PC-9 (cell line): ENCODE measurements around the gene ITM2C.

Experiments
- EZH2 ChIP-seq: fragments of 200-600 bp; sonication (generic); IDR thresholded peaks from 2 replicates; pipeline ENCODE4 v1.8.0; 2017; ENCODE audit warnings: antibody characterized with exemption, low read depth
- TF ChIP-seq, protein P1 (sequence below): fragments of 200-600 bp; sonication (generic); conservative IDR thresholded peaks from 2 replicates; pipeline ENCODE4 v1.6.1; 2017; ENCODE audit warnings: mixed run types, antibody characterized with exemption, mild to moderate bottlenecking, moderate library complexity

DNA sequence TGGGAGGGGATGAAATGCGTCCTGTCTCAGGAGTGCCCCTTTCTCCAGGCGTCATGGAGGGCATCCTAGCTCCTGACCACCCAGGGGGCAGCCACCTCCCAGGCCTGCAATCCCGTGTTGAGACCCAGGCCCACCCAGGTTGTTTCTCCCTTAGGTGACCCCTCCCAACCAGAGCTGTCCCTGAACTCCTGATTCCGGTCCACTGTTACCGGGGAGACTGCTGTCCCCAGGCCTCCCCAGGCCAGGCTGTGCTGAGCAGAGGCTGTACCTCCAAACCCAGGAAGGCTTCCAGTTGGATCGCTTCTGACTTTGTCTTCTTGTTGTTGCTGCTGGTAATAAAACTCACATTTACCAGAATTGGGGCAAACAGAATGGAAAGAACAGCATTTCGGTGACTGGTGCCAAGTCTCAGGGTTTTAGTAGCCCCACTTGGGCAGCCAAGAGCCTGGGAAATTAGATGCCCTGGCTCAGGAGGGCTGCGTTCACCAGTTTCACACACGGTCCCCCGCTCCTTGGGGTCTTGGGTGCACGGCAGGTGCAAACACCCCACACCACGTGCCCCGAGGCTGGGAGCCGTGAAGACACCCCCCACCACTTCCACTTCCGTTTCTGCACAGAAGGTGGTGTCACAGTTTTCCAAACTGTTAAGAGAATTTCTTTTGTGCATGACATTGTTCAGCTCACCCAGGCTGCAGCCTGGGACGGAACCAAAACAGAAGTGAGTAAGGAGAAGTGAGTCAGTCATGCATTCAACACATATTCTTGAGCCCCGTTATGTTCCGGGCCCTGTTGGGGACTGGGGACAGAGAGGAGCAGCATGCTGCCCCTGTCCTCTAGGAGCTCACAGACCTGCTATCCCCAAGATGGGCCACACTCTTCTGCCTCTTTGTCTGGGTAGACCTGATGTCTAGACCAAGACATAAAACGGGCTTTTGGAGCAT lies 29.4 kb downstream of the ITM2C start:
- TF ChIP-seq, protein P1, sequence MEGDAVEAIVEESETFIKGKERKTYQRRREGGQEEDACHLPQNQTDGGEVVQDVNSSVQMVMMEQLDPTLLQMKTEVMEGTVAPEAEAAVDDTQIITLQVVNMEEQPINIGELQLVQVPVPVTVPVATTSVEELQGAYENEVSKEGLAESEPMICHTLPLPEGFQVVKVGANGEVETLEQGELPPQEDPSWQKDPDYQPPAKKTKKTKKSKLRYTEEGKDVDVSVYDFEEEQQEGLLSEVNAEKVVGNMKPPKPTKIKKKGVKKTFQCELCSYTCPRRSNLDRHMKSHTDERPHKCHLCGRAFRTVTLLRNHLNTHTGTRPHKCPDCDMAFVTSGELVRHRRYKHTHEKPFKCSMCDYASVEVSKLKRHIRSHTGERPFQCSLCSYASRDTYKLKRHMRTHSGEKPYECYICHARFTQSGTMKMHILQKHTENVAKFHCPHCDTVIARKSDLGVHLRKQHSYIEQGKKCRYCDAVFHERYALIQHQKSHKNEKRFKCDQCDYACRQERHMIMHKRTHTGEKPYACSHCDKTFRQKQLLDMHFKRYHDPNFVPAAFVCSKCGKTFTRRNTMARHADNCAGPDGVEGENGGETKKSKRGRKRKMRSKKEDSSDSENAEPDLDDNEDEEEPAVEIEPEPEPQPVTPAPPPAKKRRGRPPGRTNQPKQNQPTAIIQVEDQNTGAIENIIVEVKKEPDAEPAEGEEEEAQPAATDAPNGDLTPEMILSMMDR = no peak
- no peak for TF ChIP-seq EZH2
